Kidney epithelial cell (primary cell): ENCODE measurements around the gene SETD2. TPM values are rescaled to one million over a fixed set of nuclear protein-coding genes. Genes with fewer than 3 reads are reported as not detected.

Experiments
- DNase-seq: peaks from one replicate; pipeline ENCODE4 v3.0.0-alpha.2; 2010; ENCODE audit warnings: low read depth
- H3K27me3 ChIP-seq: 2 replicates; pipeline ENCODE4 v1.6.0; 2011; ENCODE audit warnings: low read length; ENCODE audit not compliant: control insufficient read depth, insufficient read depth
- H3K36me3 ChIP-seq: 2 replicates; pipeline ENCODE4 v1.5.1; 2011; ENCODE audit warnings: low read length; ENCODE audit not compliant: control insufficient read depth, insufficient read depth
- H3K4me3 ChIP-seq: 2 replicates; pipeline ENCODE4 v1.5.1; 2011; ENCODE audit warnings: low read depth, mild to moderate bottlenecking, control low read depth, low read length
- CTCF ChIP-seq: IDR thresholded peaks from 2 replicates; pipeline ENCODE4 v1.5.1; 2011; ENCODE audit warnings: mild to moderate bottlenecking, moderate library complexity, low read length, control low read depth, inconsistent platforms; ENCODE audit not compliant: insufficient read depth, poor library complexity, severe bottlenecking
- total RNA-seq: library from RNA; depleted of rRNA; stranded (reverse); fragments of >200 nt; gene quantifications from 2 replicates; pipeline ENCODE4 v1.2.3, GENCODE V29; 2015

SETD2 gene
- total RNA-seq, 1 donor from 2014 or later = 31.1 TPM

GRCh38 chr3:47024932-47025331 is 139.0 kb downstream of the SETD2 start:
- no peak for TF ChIP-seq CTCF
- DNase-seq = no peak
- no peak overlapping the region for H3K4me3 ChIP-seq
- no peaks in the 10 kb centered on the region for H3K36me3 ChIP-seq
- H3K27me3 ChIP-seq = no peaks in the 10 kb centered on the region

- H3K4me3 ChIP-seq = no peak overlapping the region
- no peak for DNase-seq
- H3K36me3 ChIP-seq = no peaks in the 10 kb centered on the region
- no peaks in the 10 kb centered on the region for H3K27me3 ChIP-seq
- TF ChIP-seq CTCF = no peak
Observed at GRCh38 chr3:47022641-47023071, 141.3 kb downstream of the SETD2 start.

GRCh38 chr3:47020311-47020710 is 143.6 kb downstream of the SETD2 start:
- Histone ChIP-seq H3K27me3 (no peaks in the 10 kb centered on the region), H3K4me3 (no peak overlapping the region), H3K36me3 (no peaks in the 10 kb centered on the region)
- DNase-seq = no peak
- no peak for TF ChIP-seq CTCF

- Histone ChIP-seq H3K4me3 (no peak overlapping the region), H3K27me3 (no peaks in the 10 kb centered on the region), H3K36me3 (no peaks in the 10 kb centered on the region)
- TF ChIP-seq CTCF = no peak
- DNase-seq = peak; percentile 31
Observed at GRCh38 chr3:47019201-47019600, 144.7 kb downstream of the SETD2 start.

- DNase-seq = no peak
- no peak overlapping the region for H3K4me3 ChIP-seq
- TF ChIP-seq CTCF = no peak
- H3K27me3 ChIP-seq = no peaks in the 10 kb centered on the region
- H3K36me3 ChIP-seq = no peaks in the 10 kb centered on the region
Observed at GRCh38 chr3:47018269-47018611, 145.7 kb downstream of the SETD2 start.

- Histone ChIP-seq H3K4me3 (no peak overlapping the region), H3K27me3 (no peaks in the 10 kb centered on the region), H3K36me3 (no peaks in the 10 kb centered on the region)
- no peak for DNase-seq
- no peak for TF ChIP-seq CTCF
Observed at GRCh38 chr3:47017504-47018268, 146.2 kb downstream of the SETD2 start.
